Measurements from ENCODE around the gene KMT2D.

KMT2D gene

DNA sequence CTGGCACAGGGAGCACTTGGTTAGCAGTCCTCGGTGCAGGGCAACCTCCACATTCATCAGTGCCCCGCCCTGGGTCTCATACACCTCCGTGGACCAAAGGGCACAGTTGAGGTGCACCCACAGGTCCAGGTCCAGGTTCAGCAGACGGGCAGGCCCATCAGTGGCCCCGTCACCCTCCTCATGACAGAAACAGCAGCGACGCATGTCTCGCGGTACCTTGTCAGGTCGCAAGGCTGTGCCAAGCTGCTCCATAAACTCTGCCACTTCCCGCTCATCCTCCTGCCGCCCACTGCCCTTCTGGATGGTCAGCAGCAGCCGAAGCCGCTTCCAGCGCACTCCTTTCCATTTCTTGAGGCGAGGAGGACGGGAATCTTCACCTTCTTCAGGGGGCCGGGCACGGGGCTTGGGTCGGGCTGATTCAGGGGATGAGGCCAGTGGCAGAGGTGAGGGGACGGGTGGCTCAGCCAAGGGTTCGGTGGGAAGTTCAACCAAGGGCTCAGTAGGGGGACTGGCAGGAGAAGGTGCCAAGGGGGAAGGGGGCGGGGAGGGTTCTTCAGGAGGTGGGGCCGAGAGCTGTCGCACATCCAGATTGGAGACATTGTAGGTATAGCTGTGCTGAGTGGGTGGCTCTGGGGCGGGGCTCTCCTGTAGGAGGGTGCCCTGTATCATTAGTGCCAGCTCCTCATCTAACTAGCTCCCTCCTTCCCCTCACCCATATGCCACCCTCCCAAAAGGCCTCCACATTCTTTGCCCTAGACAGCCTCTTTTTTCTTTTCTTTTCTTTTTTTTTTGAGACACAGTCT, 33.7 kb downstream of the KMT2D start:
- peaks cover 3% of the 10 kb centered on the region for H3K36me3 Mint-ChIP-seq

DNA sequence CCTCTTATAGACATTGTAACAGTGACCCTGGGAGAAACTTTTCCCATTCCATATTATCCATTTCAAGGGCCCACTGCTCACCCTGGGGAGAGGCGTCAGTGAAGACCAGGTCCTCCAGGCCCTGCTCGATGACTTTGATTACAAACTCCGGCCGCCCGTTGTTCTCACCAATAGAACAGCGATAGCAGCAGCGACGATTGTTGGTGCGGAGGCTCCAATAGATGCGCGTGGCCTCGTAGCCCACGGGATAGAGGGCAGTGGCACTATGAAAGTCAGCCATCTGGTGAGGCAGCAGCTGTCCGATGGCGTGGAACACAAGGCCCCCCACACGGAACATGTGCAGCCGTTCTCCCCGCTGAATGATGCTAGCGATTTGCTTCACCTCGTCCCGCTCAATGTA, 34.5 kb downstream of the KMT2D start:
- Mint-ChIP-seq H3K27ac (no peak overlapping the region), H3K4me3 (no peak overlapping the region), H3K36me3 (peaks cover 3% of the 10 kb centered on the region), H3K4me1 (ENCODE audit: low read depth) (no peaks in the 10 kb centered on the region), H3K9me3 (ENCODE audit: low read depth) (no peaks in the 10 kb centered on the region), H3K27me3 (no peaks in the 10 kb centered on the region)

More for the DNA sequence above, 33.7 kb downstream of the KMT2D start:
- no peaks in the 10 kb centered on the region for H3K9me3 Mint-ChIP-seq (ENCODE audit: low read depth)
- no peak overlapping the region for H3K4me3 Mint-ChIP-seq
- no peaks in the 10 kb centered on the region for H3K27me3 Mint-ChIP-seq
- no peaks in the 10 kb centered on the region for H3K4me1 Mint-ChIP-seq (ENCODE audit: low read depth)
- no peak overlapping the region for H3K27ac Mint-ChIP-seq

DNA sequence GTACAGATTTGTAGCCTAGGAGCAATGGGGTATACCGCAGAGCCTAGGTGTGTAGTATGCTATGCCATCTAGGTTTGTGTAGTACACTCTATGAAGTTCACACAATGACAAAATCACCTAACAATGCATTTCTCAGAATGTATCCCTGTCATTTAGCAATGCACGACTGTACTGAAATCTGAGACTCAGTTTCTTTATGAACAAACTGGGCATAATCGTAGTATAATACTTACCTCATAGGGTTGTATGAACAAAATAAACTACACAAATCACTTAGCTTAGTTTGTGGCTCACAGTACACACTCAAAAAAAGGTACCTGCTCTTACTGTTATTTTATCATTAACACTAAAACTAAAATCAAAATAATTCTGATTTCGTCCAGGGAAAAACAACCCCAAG, 35.1 kb downstream of the KMT2D start:
- no peaks in the 10 kb centered on the region for H3K4me1 Mint-ChIP-seq (ENCODE audit: low read depth)
- H3K36me3 Mint-ChIP-seq = peaks cover 3% of the 10 kb centered on the region

DNA sequence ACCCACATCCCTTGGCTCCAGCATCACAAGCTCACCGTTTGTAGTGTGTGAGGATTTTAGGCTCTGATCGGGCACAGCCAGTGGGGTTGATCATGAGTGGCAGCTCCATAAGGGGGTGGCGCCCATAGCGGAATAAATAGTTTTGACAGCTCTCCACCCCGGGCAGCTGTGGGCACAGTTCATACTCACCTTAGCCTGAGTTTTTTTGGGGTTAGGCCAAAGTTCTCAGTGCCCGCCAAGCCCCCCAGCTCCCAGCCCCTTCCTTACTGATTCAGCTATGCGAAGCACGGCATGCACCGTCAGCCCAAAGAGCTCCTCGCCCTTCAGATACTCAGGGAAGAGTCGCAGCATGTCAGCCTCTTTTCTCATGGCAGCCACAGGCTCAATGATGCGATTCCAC, 36.1 kb downstream of the KMT2D start:
- no peak overlapping the region for H3K4me3 Mint-ChIP-seq
- no peak overlapping the region for H3K27ac Mint-ChIP-seq
- peaks cover 5% of the 10 kb centered on the region for H3K4me1 Mint-ChIP-seq (ENCODE audit: low read depth)
- H3K36me3 Mint-ChIP-seq = peaks cover 3% of the 10 kb centered on the region
- H3K27me3 Mint-ChIP-seq = no peaks in the 10 kb centered on the region
- H3K9me3 Mint-ChIP-seq (ENCODE audit: low read depth) = no peaks in the 10 kb centered on the region

More for the DNA sequence above, 35.1 kb downstream of the KMT2D start:
- H3K4me3 Mint-ChIP-seq = no peak overlapping the region
- H3K27me3 Mint-ChIP-seq = no peaks in the 10 kb centered on the region
- no peaks in the 10 kb centered on the region for H3K9me3 Mint-ChIP-seq (ENCODE audit: low read depth)
- H3K27ac Mint-ChIP-seq = no peak overlapping the region

DNA sequence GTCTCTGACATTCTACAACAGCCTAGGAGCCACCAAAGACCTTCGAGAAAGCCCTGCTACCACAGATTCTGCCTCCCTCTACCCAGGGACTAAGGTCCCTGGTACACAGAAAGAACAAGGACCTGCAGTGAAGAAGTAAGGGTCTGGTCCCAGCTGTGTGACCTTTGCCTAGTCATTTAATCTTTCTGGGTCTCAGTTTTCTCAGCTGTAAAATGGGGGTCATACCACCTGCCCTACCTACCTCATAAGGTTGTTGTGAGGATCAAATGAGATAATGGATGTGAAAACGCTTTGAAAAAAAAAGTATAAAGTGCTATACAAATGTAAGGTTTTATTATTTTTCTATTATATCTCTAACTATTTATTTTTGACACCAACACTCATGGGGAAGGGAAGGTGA, 36.8 kb downstream of the KMT2D start:
- peaks cover 9% of the 10 kb centered on the region for H3K4me1 Mint-ChIP-seq (ENCODE audit: low read depth)
- no peak overlapping the region for H3K4me3 Mint-ChIP-seq
- no peak overlapping the region for H3K27ac Mint-ChIP-seq
- H3K27me3 Mint-ChIP-seq = no peaks in the 10 kb centered on the region
- peaks cover 3% of the 10 kb centered on the region for H3K36me3 Mint-ChIP-seq
- no peaks in the 10 kb centered on the region for H3K9me3 Mint-ChIP-seq (ENCODE audit: low read depth)

DNA sequence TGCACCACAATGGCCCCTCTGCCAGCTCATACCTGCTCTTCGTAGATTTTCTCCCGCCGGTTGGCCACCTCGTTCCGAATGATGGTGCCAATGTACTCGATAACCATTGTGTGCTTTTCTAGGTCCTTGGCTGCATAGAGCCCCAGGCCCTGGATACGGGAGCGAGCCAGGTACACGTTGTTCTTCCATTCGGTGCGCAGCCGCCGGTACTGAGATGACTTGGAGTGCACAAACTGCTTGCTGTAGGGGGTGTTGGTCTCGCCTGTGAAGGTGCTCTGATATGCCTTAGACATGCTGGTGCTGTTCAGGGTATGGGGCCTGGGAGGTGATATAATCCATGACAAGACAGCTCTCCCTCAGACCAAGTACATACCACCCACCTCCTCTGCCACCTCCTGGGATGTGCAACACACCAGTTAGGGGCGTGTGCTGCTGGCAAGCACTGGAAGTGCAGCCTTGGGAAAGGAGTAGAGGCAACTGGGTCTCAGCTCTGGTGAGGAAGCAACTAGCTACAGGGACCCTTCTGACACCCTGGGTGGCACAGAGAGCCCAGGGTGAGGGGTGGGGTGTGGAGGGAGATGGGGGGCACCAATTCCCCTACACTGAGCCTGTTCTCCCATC, 37.9 kb downstream of the KMT2D start:
- H3K4me1 Mint-ChIP-seq (ENCODE audit: low read depth) = peaks cover 14% of the 10 kb centered on the region
- H3K4me3 Mint-ChIP-seq = no peak overlapping the region

DNA sequence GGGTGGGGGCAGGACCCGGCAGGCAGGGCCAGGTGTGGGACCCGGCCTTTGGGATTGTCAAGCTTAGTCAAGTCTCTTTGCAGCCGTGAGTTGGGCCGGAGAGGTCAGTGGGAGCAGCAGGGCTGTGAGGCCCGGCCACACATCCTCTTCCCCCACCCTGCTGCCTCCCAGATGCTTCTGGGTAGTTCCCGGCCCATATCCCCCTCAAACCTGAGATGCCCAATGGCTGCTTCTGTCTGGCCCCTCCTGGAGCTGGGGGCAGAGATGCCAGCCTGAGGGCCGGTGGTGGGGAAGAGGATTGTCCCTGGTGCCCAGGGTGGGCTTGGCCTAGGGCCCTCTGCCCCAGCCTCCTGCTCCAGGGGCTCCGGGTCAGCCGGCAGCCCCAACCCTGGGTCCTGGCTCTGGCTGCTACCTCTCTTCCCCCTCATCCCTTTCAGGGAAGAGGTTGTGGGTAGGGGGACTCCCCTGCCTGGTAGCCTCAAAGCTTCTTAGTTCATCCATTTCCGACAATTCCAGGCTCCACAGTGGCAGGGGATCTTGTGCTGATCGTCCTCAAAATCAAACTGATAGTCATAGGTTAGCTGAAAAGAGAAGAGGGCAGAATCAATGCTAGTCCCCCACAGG, 39.2 kb downstream of the KMT2D start:
- Mint-ChIP-seq H3K36me3 (peaks cover 8% of the 10 kb centered on the region), H3K27ac (peak overlapping the region; percentile 28), H3K4me1 (ENCODE audit: low read depth) (peaks cover 26% of the 10 kb centered on the region), H3K9me3 (ENCODE audit: low read depth) (no peaks in the 10 kb centered on the region), H3K4me3 (no peak overlapping the region), H3K27me3 (no peaks in the 10 kb centered on the region)

More for the DNA sequence above, 37.9 kb downstream of the KMT2D start:
- peaks cover 3% of the 10 kb centered on the region for H3K36me3 Mint-ChIP-seq
- H3K27me3 Mint-ChIP-seq = no peaks in the 10 kb centered on the region
- no peaks in the 10 kb centered on the region for H3K9me3 Mint-ChIP-seq (ENCODE audit: low read depth)
- H3K27ac Mint-ChIP-seq = peak overlapping the region; percentile 22

DNA sequence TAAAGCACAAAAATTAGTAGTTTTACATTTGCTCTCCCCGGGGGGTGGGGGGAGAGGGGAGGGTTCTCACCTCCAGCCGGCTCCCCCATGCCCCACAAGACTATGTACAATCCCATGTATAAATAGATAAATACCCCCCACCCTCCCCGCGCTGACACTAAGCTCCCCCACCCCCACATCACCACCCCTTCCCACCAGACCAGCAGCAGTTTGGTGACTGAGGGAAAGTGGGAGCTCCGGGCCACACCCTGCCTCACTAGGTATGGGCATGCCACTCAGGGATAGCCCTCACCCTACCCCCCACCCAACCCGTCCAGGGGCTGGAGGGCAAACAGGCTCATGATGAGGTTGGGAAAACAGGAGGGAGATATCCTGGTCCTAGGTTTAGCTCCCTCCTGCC, 40.2 kb downstream of the KMT2D start:
- Mint-ChIP-seq H3K36me3 (peaks cover 8% of the 10 kb centered on the region), H3K4me3 (no peak overlapping the region), H3K4me1 (ENCODE audit: low read depth) (peaks cover 31% of the 10 kb centered on the region), H3K27ac (no peak overlapping the region), H3K27me3 (no peaks in the 10 kb centered on the region), H3K9me3 (ENCODE audit: low read depth) (no peaks in the 10 kb centered on the region)

DNA sequence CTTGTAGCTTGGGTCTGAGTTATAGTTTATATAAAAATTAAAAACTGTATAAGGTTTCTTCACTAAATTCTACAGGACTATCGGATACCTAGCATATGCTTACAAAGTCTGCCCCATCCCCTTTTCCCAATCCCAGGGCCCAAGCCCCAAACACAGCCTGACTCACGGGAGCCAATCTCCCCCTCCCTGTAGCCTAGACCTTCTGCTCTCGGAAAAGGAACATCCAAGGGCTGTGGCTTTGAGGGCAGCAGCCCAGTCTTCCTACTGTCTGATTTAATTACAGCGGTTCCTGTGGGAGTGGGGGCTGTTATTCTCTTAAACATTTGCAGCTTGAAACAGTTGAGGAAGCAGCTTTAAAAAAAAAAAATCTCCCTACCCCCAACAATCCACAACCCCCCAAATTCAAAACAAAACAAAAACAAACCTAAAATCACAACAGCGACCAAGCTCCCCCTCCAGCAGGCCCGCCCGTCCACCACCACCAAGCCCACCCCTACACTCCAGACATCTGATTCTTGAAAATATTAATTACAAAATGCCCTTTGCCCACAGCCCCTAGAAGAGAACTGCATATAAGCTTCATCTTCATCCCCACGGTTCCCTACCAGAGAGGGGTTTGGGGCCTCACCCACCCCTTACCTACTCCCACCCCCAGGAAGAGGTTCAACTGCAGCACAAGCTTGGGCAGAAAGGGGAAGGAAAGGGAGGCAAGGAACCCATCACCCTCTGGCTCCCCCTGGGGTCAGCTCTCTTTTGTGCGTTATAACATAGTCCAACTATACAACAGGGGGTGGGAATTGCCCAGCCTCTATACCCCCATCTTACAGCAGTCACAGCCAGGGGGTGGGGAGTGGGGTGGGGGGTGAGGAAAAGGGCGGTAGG, 40.9 kb downstream of the KMT2D start:
- peak overlapping the region; percentile 93 for H3K4me3 Mint-ChIP-seq
- H3K27ac Mint-ChIP-seq = peak overlapping the region; percentile 64

DNA sequence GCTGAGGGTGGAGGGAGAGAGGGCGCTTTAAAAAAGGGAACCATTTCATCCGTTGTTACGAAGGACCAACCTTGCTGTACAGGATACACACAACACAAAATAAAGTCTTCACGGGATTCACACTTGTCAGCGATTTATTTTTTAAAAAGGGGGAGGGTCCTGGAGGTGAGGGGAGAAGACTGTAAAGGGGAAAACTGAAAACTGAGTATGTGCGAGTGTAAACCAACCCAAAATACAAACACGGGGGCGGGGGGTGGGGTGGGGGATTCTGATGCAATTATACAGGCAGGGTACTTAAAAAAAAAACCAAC, 41.5 kb downstream of the KMT2D start:
- Mint-ChIP-seq H3K36me3 (peaks cover 14% of the 10 kb centered on the region), H3K4me1 (ENCODE audit: low read depth) (peaks cover 40% of the 10 kb centered on the region), H3K27ac (peak overlapping the region; percentile 91), H3K27me3 (no peaks in the 10 kb centered on the region), H3K9me3 (ENCODE audit: low read depth) (no peaks in the 10 kb centered on the region), H3K4me3 (peak overlapping the region; percentile 93)

More for the DNA sequence above, 40.9 kb downstream of the KMT2D start:
- Mint-ChIP-seq H3K4me1 (ENCODE audit: low read depth) (peaks cover 37% of the 10 kb centered on the region), H3K27me3 (no peaks in the 10 kb centered on the region), H3K9me3 (ENCODE audit: low read depth) (no peaks in the 10 kb centered on the region), H3K36me3 (peaks cover 10% of the 10 kb centered on the region)

DNA sequence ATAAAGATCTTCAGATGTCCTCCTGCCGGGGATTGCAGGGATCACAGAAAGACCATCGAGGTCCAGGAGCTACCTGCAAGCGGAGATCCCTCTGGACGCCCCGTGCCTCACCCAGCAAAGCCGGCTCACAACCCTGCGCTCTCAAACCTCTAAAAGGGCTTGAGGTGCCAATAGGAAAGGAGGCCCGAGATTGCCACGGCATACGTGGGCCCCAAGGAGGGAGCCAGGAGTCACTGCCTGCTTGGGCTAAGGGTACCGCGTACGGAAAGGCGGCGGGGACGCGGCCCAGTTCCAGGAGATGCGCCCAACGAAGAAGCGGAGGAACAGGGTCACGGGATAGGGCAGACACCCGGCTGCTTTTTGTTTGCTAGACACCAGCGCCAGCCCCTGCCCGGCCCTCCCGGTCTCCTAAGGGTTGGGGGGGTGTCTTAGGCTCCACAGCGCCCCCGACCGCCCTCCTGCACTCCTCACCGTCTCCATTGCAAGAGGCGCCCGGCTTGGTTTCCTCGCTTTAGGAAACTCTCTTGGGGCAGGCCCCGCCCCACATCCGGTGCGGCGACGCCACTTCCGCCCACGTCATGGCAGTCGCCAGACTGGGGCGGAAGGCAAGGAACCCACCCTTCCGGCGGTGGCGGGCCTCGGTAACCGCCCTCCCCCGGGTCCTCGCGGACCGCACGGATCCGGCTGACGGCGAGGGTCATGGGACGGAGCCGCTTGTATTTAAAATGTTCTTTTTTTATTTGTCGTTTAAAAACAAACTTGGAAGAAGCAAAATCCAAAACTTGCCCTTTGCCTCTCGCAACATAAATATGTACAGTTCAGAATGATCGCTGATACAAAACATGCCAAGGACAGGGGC, 42.1 kb downstream of the KMT2D start, which contains the start of gene PRKAG1:
Gene PRKAG1 (minus strand): TSS at position 516 of the 859 bp plus-strand sequence. CDS start 36 bp downstream, at position 480.
- Mint-ChIP-seq H3K27me3 (no peaks in the 10 kb centered on the region), H3K27ac (peak within 1 kb of the TSS; percentile 91), H3K9me3 (ENCODE audit: low read depth) (no peaks in the 10 kb centered on the region), H3K4me3 (peak within 1 kb of the TSS; percentile 93), H3K36me3 (peaks cover 14% of the 10 kb centered on the region), H3K4me1 (ENCODE audit: low read depth) (peaks cover 40% of the 10 kb centered on the region)

DNA sequence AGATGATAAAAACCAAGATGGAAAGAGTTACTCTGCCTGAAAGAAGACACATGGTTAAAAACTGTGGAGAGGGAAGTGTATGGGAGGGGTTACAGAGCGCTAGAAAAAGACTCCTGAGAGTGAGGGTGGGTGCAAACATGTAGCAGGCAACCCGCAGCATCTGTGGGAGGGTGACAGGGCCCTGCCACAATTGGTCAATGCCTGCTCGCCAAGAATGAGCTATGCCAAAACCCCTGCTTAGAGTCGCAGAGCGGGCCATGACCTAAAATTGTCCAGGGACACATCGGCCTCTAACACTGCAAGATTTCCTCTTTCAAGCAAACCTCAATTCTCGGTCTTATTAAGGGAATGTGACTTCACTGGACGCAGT, 42.7 kb downstream of the KMT2D start:
- Mint-ChIP-seq H3K4me1 (ENCODE audit: low read depth) (peaks cover 40% of the 10 kb centered on the region), H3K9me3 (ENCODE audit: low read depth) (no peaks in the 10 kb centered on the region), H3K4me3 (peak overlapping the region; percentile 93), H3K27ac (peak overlapping the region; percentile 91), H3K36me3 (peaks cover 14% of the 10 kb centered on the region), H3K27me3 (no peaks in the 10 kb centered on the region)

DNA sequence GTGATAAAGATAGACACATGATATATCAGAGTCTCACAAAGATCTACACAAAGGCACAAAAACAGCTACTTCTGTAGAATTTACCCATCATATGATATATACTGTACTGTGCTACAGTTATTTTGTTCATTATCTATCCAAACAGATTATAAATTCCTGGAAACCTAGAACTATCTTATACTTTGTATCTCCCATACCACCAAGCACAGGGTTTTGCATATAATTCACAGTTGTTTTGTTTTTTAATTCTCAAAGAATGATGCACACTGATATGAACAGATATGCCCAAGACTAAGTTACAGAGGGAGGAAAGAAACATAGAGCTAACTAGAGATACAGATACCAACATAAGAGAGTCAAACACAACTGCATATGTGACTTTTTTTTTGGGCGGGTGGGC, 45.4 kb downstream of the KMT2D start:
- Mint-ChIP-seq H3K4me1 (ENCODE audit: low read depth) (peaks cover 40% of the 10 kb centered on the region), H3K9me3 (ENCODE audit: low read depth) (no peaks in the 10 kb centered on the region), H3K27ac (no peak overlapping the region), H3K27me3 (no peaks in the 10 kb centered on the region), H3K4me3 (peak overlapping the region; percentile 42), H3K36me3 (peaks cover 14% of the 10 kb centered on the region)

DNA sequence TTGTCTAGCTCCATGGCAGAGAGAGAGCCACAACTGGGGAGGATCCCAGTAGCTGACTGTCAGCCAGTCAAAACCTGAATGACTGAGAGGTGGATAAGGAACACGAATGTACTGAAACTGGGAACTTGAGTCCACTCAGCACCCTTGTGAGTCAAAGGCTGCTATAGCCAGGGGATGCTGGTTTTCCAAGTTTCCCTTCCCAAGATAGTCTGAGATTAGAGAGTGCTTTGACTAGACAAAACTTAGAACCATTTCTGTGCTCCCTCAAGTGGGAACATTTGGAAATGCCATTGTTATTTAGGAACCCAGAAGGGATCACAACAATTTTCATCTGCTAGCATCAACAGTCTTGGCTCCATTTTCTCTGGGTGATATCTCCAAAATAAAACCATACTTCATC, 46.0 kb downstream of the KMT2D start:
- no peak overlapping the region for H3K4me3 Mint-ChIP-seq
- no peaks in the 10 kb centered on the region for H3K27me3 Mint-ChIP-seq
- H3K36me3 Mint-ChIP-seq = peaks cover 16% of the 10 kb centered on the region

More for the DNA sequence above, 46.0 kb downstream of the KMT2D start:
- Mint-ChIP-seq H3K9me3 (ENCODE audit: low read depth) (no peaks in the 10 kb centered on the region), H3K27ac (no peak overlapping the region), H3K4me1 (ENCODE audit: low read depth) (peaks cover 36% of the 10 kb centered on the region)

Data from activated naive CD8-positive, alpha-beta T cell (primary cell).